ENCODE data around the gene GNB5.

GNB5 gene

GRCh38 chr15:52113708-52114107 lies 77.5 kb downstream of the GNB5 start:
- TF ChIP-seq REST (IDR thresholded peaks at IDR 0.05; ENCODE audit: insufficient replicate concordance, low read depth) (no peak), SPI1 (IDR thresholded peaks at IDR 0.05; ENCODE audit: borderline replicate concordance, low read depth) (no peak), POLR2AphosphoS5 (IDR thresholded peaks at IDR 0.05; ENCODE audit: low read depth) (no peak), CTCF (IDR thresholded peaks at IDR 0.05; ENCODE audit: insufficient read depth, low read length) (no peak), GABPA (IDR thresholded peaks at IDR 0.05; ENCODE audit: low read depth) (no peak)
- H3K27ac ChIP-seq (replicated peaks), result no peak overlapping the region
- no peaks in the 10 kb centered on the region for H3K27me3 ChIP-seq (ENCODE audit: insufficient read depth, poor library complexity, severe bottlenecking)

GRCh38 chr15:52113235-52113634 lies 78.0 kb downstream of the GNB5 start:
- Histone ChIP-seq H3K27ac (replicated peaks) (no peak overlapping the region), H3K4me3 (replicated peaks; ENCODE audit: insufficient read depth, low read length) (no peak overlapping the region), H3K27me3 (ENCODE audit: insufficient read depth, poor library complexity, severe bottlenecking) (no peaks in the 10 kb centered on the region)
- TF ChIP-seq GABPA (IDR thresholded peaks at IDR 0.05; ENCODE audit: low read depth) (no peak), CTCF (IDR thresholded peaks at IDR 0.05; ENCODE audit: insufficient read depth, low read length) (no peak), POLR2AphosphoS5 (IDR thresholded peaks at IDR 0.05; ENCODE audit: low read depth) (no peak), SPI1 (IDR thresholded peaks at IDR 0.05; ENCODE audit: borderline replicate concordance, low read depth) (no peak), REST (IDR thresholded peaks at IDR 0.05; ENCODE audit: insufficient replicate concordance, low read depth) (no peak)
- no peak for DNase-seq (ENCODE audit: low read depth in 1 of 2, low spot score in 1 of 2)

More at GRCh38 chr15:52113708-52114107, 77.5 kb downstream of the GNB5 start:
- H3K4me3 ChIP-seq (replicated peaks; ENCODE audit: insufficient read depth, low read length), result no peak overlapping the region
- no peak for DNase-seq (ENCODE audit: low read depth in 1 of 2, low spot score in 1 of 2)

- Histone ChIP-seq H3K4me3 (replicated peaks; ENCODE audit: insufficient read depth, low read length) (no peak overlapping the region), H3K27me3 (ENCODE audit: insufficient read depth, poor library complexity, severe bottlenecking) (no peaks in the 10 kb centered on the region), H3K27ac (replicated peaks) (no peak overlapping the region)
- no peak for TF ChIP-seq REST (IDR thresholded peaks at IDR 0.05; ENCODE audit: insufficient replicate concordance, low read depth)
- TF ChIP-seq GABPA (IDR thresholded peaks at IDR 0.05; ENCODE audit: low read depth), result no peak
- no peak for TF ChIP-seq SPI1 (IDR thresholded peaks at IDR 0.05; ENCODE audit: borderline replicate concordance, low read depth)
- no peak for DNase-seq (ENCODE audit: low read depth in 1 of 2, low spot score in 1 of 2)
Measured at GRCh38 chr15:52112203-52112750, 78.9 kb downstream of the GNB5 start.

Data from HL-60 (cell line).